ENCODE results near the gene RGS3. TPM values are rescaled to one million over a fixed set of nuclear protein-coding genes. Genes with fewer than 3 reads are reported as not detected.

RGS3 gene
- total and polyA plus RNA-seq, 2 experiments from 2014 or later = 44.5 to 48.6 TPM

DNA sequence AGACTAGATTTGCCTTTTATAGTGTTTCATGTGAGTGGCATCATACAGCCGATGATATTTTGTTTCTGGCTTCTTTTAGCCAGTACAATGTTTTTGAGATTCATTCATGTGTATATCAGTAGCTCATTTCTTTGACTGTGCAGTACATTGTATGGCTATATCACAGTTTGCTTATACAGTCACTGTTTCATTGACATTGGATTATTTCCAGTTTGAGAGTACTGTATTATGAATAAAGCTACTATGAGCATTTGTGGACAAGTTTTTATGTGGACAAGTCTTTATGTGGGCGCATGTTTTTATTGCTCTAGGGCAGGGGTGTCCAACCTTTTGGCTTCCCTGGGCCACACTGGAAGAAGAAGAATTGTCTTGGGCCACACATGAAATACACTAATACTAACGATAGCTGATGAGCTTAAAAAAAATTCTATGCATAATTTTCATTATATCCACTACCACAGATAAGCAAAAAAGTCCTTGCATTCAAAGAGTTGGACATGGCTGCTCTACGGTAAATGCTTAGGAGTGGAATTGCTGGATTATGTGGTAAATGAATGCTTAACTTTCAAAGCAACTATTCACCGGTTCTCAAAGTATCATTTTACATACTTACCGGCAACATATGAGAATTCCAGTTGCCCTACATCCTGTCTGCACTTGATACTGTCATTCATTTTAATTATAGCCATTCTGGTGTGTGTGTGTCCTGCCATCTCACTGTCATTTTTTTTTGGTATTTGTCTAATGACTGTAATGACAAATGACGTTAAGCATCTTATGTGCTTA is 177.8 kb downstream of the RGS3 start:
- H4K20me1 ChIP-seq (ENCODE audit: insufficient read depth) = no peaks in the 10 kb centered on the region
- H3K79me2 ChIP-seq (ENCODE audit: insufficient read depth) = no peaks in the 10 kb centered on the region
- no peaks in the 10 kb centered on the region for H3K9me2 ChIP-seq (ENCODE audit: insufficient read depth)
- no peaks in the 10 kb centered on the region for H3K9me3 ChIP-seq (ENCODE audit: low read depth)
- H3K4me3 ChIP-seq = no peak overlapping the region
- H3K4me2 ChIP-seq (ENCODE audit: unreplicated experiment) = no peak overlapping the region
- no peak overlapping the region for H3K27ac ChIP-seq
- no peak for TF ChIP-seq EZH2phosphoT487 (IDR thresholded peaks at IDR 0.05; ENCODE audit: insufficient read depth, low read depth)
- TF ChIP-seq EZH2 (IDR thresholded peaks at IDR 0.05; ENCODE audit: insufficient read depth, poor library complexity, severe bottlenecking) = no peak
- H3K27me3 ChIP-seq (replicated peaks; ENCODE audit: insufficient read depth) = peaks cover 12% of the 10 kb centered on the region; the same call in 1 of the 2 replicates
- no peak overlapping the region for H2AFZ ChIP-seq
- H3F3A ChIP-seq (ENCODE audit: insufficient read depth) = no peaks in the 10 kb centered on the region
- in situ Hi-C loops (cut with MboI) = no loop called here
- WGBS, 2 experiments (ENCODE audit: low coverage in 1 of 2, low lambda C conversion rate in 2 of 2, missing lambda C conversion rate in 2 of 2) = 76 to 81% methylated on average over 7 of the region's 7 CpGs
- no peak for DNase-seq
- H3K36me3 ChIP-seq (ENCODE audit: low read depth) = no peaks in the 10 kb centered on the region
- no peaks in the 10 kb centered on the region for H3K4me1 ChIP-seq (ENCODE audit: insufficient read depth)
- no peak overlapping the region for H3K9ac ChIP-seq

DNA sequence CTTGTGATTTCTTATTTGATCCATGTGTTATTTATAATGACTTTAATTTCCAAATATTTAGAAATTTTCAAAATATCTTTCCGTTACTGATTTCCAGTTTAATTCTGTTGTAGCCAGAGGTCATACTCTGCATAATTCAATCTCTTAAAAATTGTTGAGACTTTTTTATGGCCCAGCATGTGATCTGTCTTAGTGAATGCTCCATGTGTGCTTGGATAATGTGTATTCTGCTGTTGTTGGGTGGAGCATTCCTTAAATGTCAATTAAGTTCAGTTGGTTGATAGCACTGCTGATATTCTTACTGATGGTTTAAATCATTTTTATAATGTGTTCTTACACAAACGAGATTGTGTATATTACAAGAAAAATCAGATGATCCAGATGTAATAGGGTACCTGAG is 180.8 kb downstream of the RGS3 start:
- Histone ChIP-seq H3K27me3 (replicated peaks; ENCODE audit: insufficient read depth) (peaks cover 12% of the 10 kb centered on the region; the same call in 1 of the 2 replicates), H3K4me3 (no peak overlapping the region), H2AFZ (no peak overlapping the region), H3K4me1 (ENCODE audit: insufficient read depth) (no peaks in the 10 kb centered on the region), H3K79me2 (ENCODE audit: insufficient read depth) (no peaks in the 10 kb centered on the region), H3K36me3 (ENCODE audit: low read depth) (no peaks in the 10 kb centered on the region), H3K4me2 (ENCODE audit: unreplicated experiment) (no peak overlapping the region), H3K9me3 (ENCODE audit: low read depth) (no peaks in the 10 kb centered on the region), H3K27ac (no peak overlapping the region), H3K9ac (no peak overlapping the region), H3F3A (ENCODE audit: insufficient read depth) (no peaks in the 10 kb centered on the region), H3K9me2 (ENCODE audit: insufficient read depth) (no peaks in the 10 kb centered on the region), H4K20me1 (ENCODE audit: insufficient read depth) (no peaks in the 10 kb centered on the region)
- no peak for DNase-seq
- 25 to 40% methylated on average over 2 of the region's 2 CpGs for WGBS, 2 experiments (ENCODE audit: low coverage in 1 of 2, low lambda C conversion rate in 2 of 2, missing lambda C conversion rate in 2 of 2)
- TF ChIP-seq EZH2 (IDR thresholded peaks at IDR 0.05; ENCODE audit: insufficient read depth, poor library complexity, severe bottlenecking) = no peak
- no peak for TF ChIP-seq EZH2phosphoT487 (IDR thresholded peaks at IDR 0.05; ENCODE audit: insufficient read depth, low read depth)
- in situ Hi-C loops (cut with MboI) = no loop called here

DNA sequence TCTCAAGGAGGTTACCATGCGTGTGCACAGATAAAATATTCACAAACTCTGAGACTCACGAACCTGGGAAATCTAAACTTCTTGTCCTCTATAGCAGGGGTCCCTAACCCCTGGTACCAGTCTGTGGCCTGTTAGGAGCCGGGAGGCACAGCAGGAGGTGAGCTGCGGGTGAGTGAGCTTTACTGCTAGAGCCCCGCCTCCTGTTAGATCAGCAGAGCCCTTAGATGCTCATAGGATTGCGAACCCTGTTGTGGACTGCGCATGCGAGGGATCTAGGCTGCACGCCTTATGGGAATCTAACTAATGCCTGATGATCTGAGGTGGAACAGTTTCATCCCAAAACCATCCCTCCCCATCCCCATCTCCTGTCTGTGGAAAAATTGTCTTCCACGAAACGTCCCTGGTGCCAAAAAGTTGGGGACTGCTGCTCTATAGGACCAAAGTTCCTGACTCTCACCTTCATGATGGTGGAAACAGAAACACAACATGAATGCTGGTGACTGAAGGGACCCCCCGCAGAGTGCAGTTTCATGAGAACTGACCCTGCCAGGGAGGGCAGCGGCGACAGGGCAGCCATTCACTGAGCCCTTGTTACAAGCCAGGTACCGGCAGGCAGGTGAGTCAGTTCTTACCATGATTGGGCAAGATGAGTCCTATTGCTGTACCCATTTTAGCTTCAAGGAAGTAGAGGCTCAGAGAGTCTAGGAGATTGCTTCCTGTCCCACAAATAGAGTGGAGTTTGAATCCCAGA is 181.9 kb downstream of the RGS3 start:
- DNase-seq = no peak
- Histone ChIP-seq H3K9me3 (ENCODE audit: low read depth) (no peaks in the 10 kb centered on the region), H3K79me2 (ENCODE audit: insufficient read depth) (no peaks in the 10 kb centered on the region), H3K4me3 (no peak overlapping the region), H3F3A (ENCODE audit: insufficient read depth) (no peaks in the 10 kb centered on the region), H2AFZ (no peak overlapping the region), H3K36me3 (ENCODE audit: low read depth) (no peaks in the 10 kb centered on the region), H3K4me2 (ENCODE audit: unreplicated experiment) (no peak overlapping the region), H3K27ac (no peak overlapping the region), H4K20me1 (ENCODE audit: insufficient read depth) (no peaks in the 10 kb centered on the region), H3K27me3 (replicated peaks; ENCODE audit: insufficient read depth) (peaks cover 12% of the 10 kb centered on the region; the same call in 1 of the 2 replicates), H3K9ac (no peak overlapping the region), H3K4me1 (ENCODE audit: insufficient read depth) (no peaks in the 10 kb centered on the region), H3K9me2 (ENCODE audit: insufficient read depth) (no peaks in the 10 kb centered on the region)
- in situ Hi-C loops (cut with MboI) = no loop called here
- TF ChIP-seq EZH2 (IDR thresholded peaks at IDR 0.05; ENCODE audit: insufficient read depth, poor library complexity, severe bottlenecking) (no peak), EZH2phosphoT487 (IDR thresholded peaks at IDR 0.05; ENCODE audit: insufficient read depth, low read depth) (no peak)
- 85 to 89% methylated on average over 15 of the region's 15 CpGs for WGBS, 2 experiments (ENCODE audit: low coverage in 1 of 2, low lambda C conversion rate in 2 of 2, missing lambda C conversion rate in 2 of 2)

DNA sequence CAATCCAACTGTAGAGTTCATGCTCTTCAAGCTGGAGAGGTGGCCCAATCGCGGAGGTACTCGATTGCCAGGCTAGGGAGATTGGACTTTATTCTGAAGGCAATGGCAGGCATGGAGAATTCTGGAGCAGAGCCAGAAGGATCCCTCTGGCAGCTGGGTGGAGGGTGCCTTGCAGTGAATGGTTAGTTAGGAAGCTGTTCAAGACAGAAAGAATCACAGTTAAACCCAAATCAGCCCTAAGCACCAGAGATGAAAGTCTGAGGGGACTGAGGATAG is 182.4 kb downstream of the RGS3 start:
- TF ChIP-seq EZH2phosphoT487 (IDR thresholded peaks at IDR 0.05; ENCODE audit: insufficient read depth, low read depth) (no peak), EZH2 (IDR thresholded peaks at IDR 0.05; ENCODE audit: insufficient read depth, poor library complexity, severe bottlenecking) (no peak)
- no peaks in the 10 kb centered on the region for H3K79me2 ChIP-seq (ENCODE audit: insufficient read depth)
- no peaks in the 10 kb centered on the region; the same call in 1 of the 2 replicates for H3K4me1 ChIP-seq (ENCODE audit: insufficient read depth)
- H3F3A ChIP-seq (ENCODE audit: insufficient read depth) = no peaks in the 10 kb centered on the region
- H2AFZ ChIP-seq = no peak overlapping the region
- no peaks in the 10 kb centered on the region for H3K9me2 ChIP-seq (ENCODE audit: insufficient read depth)
- no peak overlapping the region for H3K9ac ChIP-seq
- H3K27me3 ChIP-seq (replicated peaks; ENCODE audit: insufficient read depth) = peaks cover 12% of the 10 kb centered on the region; the same call in 1 of the 2 replicates
- H3K36me3 ChIP-seq (ENCODE audit: low read depth) = no peaks in the 10 kb centered on the region
- no peak for DNase-seq
- no peak overlapping the region for H3K27ac ChIP-seq
- 88% methylated on average over 3 of the region's 3 CpGs for WGBS, 2 experiments (ENCODE audit: low coverage in 1 of 2, low lambda C conversion rate in 2 of 2, missing lambda C conversion rate in 2 of 2)
- no peaks in the 10 kb centered on the region for H3K9me3 ChIP-seq (ENCODE audit: low read depth)
- H3K4me3 ChIP-seq = no peak overlapping the region
- H4K20me1 ChIP-seq (ENCODE audit: insufficient read depth) = no peaks in the 10 kb centered on the region
- no peak overlapping the region for H3K4me2 ChIP-seq (ENCODE audit: unreplicated experiment)
- in situ Hi-C loops (cut with MboI) = no loop called here

All from GM23248 (cell line).